Loucy (cell line): Measurements from ENCODE around the gene SCAND1.

Experiments used
- EZH2phosphoT487 ChIP-seq: fragments of 200-600 bp; IDR thresholded peaks from 2 replicates; pipeline ENCODE4 v1.6.1; 2018; ENCODE audit warnings: antibody characterized with exemption, mild to moderate bottlenecking, moderate library complexity, borderline replicate concordance
- TF ChIP-seq, protein P1 (sequence below): fragments of 200-600 bp; sonication (generic); conservative IDR thresholded peaks from 2 replicates; pipeline ENCODE4 v1.5.1; 2014; ENCODE audit warnings: mild to moderate bottlenecking, antibody characterized with exemption, low read length

GRCh38 chr20:35909176-35909575 lies 45.1 kb downstream of the SCAND1 start:
- TF ChIP-seq, protein P1, sequence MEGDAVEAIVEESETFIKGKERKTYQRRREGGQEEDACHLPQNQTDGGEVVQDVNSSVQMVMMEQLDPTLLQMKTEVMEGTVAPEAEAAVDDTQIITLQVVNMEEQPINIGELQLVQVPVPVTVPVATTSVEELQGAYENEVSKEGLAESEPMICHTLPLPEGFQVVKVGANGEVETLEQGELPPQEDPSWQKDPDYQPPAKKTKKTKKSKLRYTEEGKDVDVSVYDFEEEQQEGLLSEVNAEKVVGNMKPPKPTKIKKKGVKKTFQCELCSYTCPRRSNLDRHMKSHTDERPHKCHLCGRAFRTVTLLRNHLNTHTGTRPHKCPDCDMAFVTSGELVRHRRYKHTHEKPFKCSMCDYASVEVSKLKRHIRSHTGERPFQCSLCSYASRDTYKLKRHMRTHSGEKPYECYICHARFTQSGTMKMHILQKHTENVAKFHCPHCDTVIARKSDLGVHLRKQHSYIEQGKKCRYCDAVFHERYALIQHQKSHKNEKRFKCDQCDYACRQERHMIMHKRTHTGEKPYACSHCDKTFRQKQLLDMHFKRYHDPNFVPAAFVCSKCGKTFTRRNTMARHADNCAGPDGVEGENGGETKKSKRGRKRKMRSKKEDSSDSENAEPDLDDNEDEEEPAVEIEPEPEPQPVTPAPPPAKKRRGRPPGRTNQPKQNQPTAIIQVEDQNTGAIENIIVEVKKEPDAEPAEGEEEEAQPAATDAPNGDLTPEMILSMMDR, result no peak
- no peak for TF ChIP-seq EZH2phosphoT487
